Tibial artery (tissue), 4 donors: Measurements from ENCODE around the gene KIF19.

Experiments used
- DNase-seq, 2 donors: peaks; one replicate each; pipeline ENCODE4 v3.0.0-alpha.2; 2019
- H3K27ac ChIP-seq, 2 donors: fragments of 200-600 bp; sonication (generic) in 1 of 2; 1 replicate in 1 of 2; 2 replicates in 1 of 2; pipeline ENCODE4 v1.5.1; 2018 to 2019; ENCODE audit warnings: mild to moderate bottlenecking in 1 of 2
- H3K27me3 ChIP-seq, 2 donors: fragments of 200-600 bp; sonication (generic) in 1 of 2; one replicate each; pipeline versions ENCODE4 v1.5.1 to v1.6.0; 2016 to 2019
- H3K36me3 ChIP-seq, 3 donors: fragments of 200-600 bp; sonication (generic) in 2 of 3; one replicate each; pipeline ENCODE4 v1.5.1; 2016 to 2019; ENCODE audit warnings: mild to moderate bottlenecking in 2 of 3
- H3K4me1 ChIP-seq, 4 donors: fragments of 200-600 bp; sonication (generic) in 2 of 4; 1 replicate in 3 of 4; 2 replicates in 1 of 4; pipeline ENCODE4 v1.5.1; 2016 to 2019
- H3K4me3 ChIP-seq, 2 donors: fragments of 200-600 bp; sonication (generic) in 1 of 2; 1 replicate in 1 of 2; 2 replicates in 1 of 2; pipeline ENCODE4 v1.5.1; 2018 to 2019; ENCODE audit warnings: mild to moderate bottlenecking in 2 of 2
- H3K9me3 ChIP-seq, 3 donors: fragments of 200-600 bp; sonication (generic) in 1 of 3; one replicate each; pipeline ENCODE4 v1.5.1; 2016 to 2019
- CTCF ChIP-seq, 2 experiments: fragments of 200-600 bp in 1 of 2; fragments of 450-650 bp in 1 of 2; IDR thresholded peaks; one replicate each; pipeline ENCODE4 v1.5.1; 2017 to 2019; ENCODE audit warnings: antibody characterized with exemption in 2 of 2, mild to moderate bottlenecking in 1 of 2, moderate library complexity in 1 of 2
- intact Hi-C: fragments of 100-400 bp; cut with DNase I; formaldehyde crosslinking; loops from one replicate; pipeline ENCODE4 v1.15.0; 2023; ENCODE audit warnings: low total_unique reads

The KIF19 gene

DNA sequence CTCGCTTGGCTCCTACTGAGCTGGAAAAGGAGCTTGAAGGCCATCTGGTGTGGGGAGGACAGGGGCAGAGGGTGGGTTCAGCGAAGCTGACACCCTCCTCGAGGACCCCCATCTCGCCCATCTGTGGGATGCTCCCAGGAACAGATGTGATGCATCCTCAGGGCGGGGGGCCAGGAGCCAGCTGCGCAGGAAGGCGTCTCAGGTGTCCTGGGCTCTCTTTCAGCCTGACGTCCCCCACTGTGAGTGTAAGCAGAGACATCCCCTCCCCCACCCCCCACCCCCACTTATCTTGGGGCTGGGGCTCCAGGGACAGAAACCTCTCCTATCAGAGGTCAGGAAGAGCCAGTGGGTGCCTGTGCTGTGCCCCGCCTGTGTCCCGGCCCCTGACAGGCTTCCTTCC is 16.2 kb downstream of the KIF19 start:
- no peak for TF ChIP-seq CTCF (IDR thresholded peaks at IDR 0.05)
- no peak overlapping the region for H3K27ac ChIP-seq
- no peak overlapping the region for H3K4me3 ChIP-seq
- H3K4me1 ChIP-seq: no peaks in the 10 kb centered on the region
- no peaks in the 10 kb centered on the region for H3K36me3 ChIP-seq
- intact Hi-C loops: no loop called here
- no peak for DNase-seq
- H3K27me3 ChIP-seq: peaks cover 0 to 87% of the 10 kb centered on the region in 2 donors
- no peaks in the 10 kb centered on the region for H3K9me3 ChIP-seq

- intact Hi-C loops: no loop called here
- Histone ChIP-seq H3K4me3 (no peak overlapping the region), H3K9me3 (no peaks in the 10 kb centered on the region), H3K27ac (no peak overlapping the region), H3K4me1 (no peaks in the 10 kb centered on the region), H3K27me3 (peaks cover 0 to 88% of the 10 kb centered on the region in 2 donors), H3K36me3 (no peaks in the 10 kb centered on the region)
- TF ChIP-seq CTCF (IDR thresholded peaks at IDR 0.05): no peak
- DNase-seq: no peak
These were observed 17.1 kb downstream of the KIF19 start for GRCh38 chr17:74343121-74343520.

DNA sequence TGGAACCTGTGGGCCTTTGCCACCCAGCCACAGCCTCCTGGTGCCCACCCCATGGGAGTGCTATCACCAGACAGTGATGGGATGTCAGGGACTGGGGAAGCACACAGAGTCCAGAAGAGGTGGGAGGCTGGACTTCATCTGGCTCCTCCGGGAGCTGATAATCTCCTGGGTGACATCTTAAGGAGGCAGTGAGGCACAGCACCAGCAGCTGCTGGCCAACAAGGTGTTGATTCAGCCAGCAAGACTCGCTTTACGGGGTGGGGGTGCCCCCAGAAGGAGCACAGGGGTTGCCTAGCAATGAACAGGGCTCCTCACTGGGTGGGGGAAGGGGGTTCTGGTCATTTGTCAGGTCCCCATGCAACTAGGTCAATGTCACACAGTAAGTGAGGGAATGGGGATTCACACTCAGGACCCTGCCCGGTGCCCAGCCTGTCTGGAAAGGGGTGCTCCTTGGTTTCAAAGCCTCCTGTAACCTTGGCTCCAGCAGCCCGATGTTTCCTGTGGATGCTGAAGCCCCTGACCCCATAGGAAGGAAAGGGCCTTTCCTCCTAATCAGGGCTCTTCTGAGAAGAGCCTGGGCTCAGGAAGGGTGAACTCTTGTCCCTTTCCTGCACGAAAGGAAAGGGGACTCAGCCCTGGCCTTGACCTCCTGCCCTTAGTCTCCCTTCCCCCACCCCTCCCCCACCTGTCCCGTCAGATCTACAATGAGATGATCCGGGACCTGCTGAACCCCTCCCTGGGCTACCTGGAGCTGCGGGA is 17.7 kb downstream of the KIF19 start:
- Histone ChIP-seq H3K27me3 (peaks cover 0 to 88% of the 10 kb centered on the region in 2 donors), H3K4me1 (no peaks in the 10 kb centered on the region), H3K36me3 (no peaks in the 10 kb centered on the region), H3K27ac (no peak overlapping the region), H3K4me3 (no peak overlapping the region), H3K9me3 (no peaks in the 10 kb centered on the region)
- TF ChIP-seq CTCF (IDR thresholded peaks at IDR 0.05): no peak
- no peak for DNase-seq
- intact Hi-C loops: no loop called here

DNA sequence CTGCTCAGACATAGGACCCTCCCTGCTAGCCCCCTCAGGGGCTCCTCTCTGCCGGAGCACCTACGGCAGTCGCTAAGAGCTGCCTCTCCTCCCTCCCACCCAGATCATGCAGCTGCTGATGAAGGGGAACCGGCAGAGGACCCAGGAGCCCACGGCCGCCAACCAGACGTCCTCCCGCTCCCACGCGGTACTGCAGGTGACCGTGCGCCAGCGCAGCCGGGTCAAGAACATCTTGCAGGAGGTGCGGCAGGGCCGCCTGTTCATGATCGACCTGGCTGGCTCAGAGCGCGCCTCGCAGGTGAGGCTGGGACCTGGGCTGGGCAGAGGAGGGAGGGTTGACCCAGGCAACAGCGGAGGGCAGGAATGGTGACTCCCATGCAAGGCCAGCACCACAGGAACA is 18.6 kb downstream of the KIF19 start:
- Histone ChIP-seq H3K9me3 (no peaks in the 10 kb centered on the region), H3K27ac (no peak overlapping the region), H3K4me3 (no peak overlapping the region), H3K4me1 (no peaks in the 10 kb centered on the region), H3K36me3 (no peaks in the 10 kb centered on the region), H3K27me3 (peaks cover 0 to 85% of the 10 kb centered on the region in 2 donors)
- no peak for TF ChIP-seq CTCF (IDR thresholded peaks at IDR 0.05)
- DNase-seq: no peak
- intact Hi-C loops: no loop called here

- DNase-seq: no peak
- Histone ChIP-seq H3K4me1 (no peaks in the 10 kb centered on the region), H3K36me3 (no peaks in the 10 kb centered on the region), H3K4me3 (no peak overlapping the region), H3K27ac (no peak overlapping the region), H3K9me3 (no peaks in the 10 kb centered on the region), H3K27me3 (peaks cover 0 to 83% of the 10 kb centered on the region in 2 donors)
- TF ChIP-seq CTCF (IDR thresholded peaks at IDR 0.05): no peak
- intact Hi-C loops: no loop called here
These were observed 19.6 kb downstream of the KIF19 start for GRCh38 chr17:74345433-74346241.
